Loucy (cell line): Measurements from ENCODE around the gene GLUD1.
"Not testable (repeated sequence)": the region's sequence is repeated elsewhere in the genome, so short reads cannot be mapped to it uniquely, and the experiment has no call there.

Experiments used
- H2AFZ ChIP-seq: fragments of 200-600 bp; sonication (generic); 2 replicates; pipeline ENCODE4 v1.6.0; 2016; ENCODE audit warnings: antibody characterized with exemption, mild to moderate bottlenecking, low read length, moderate library complexity
- H3F3A ChIP-seq: fragments of 200-600 bp; 2 replicates; pipeline ENCODE4 v1.6.0; 2016; ENCODE audit warnings: antibody characterized with exemption, low read depth, mild to moderate bottlenecking
- H3K27me3 ChIP-seq: fragments of 200-600 bp; sonication (generic); 2 replicates; pipeline ENCODE4 v1.6.1; 2014; ENCODE audit warnings: low read length, mild to moderate bottlenecking; ENCODE audit not compliant: insufficient read depth, poor library complexity, severe bottlenecking
- H3K36me3 ChIP-seq: fragments of 200-600 bp; sonication (generic); 2 replicates; pipeline ENCODE4 v1.6.1; 2016; ENCODE audit warnings: low read length; ENCODE audit not compliant: insufficient read depth
- H3K4me1 ChIP-seq: fragments of 200-600 bp; sonication (generic); 2 replicates; pipeline ENCODE4 v1.5.1; 2014; ENCODE audit warnings: low read length, mild to moderate bottlenecking; ENCODE audit not compliant: insufficient read depth, poor library complexity, severe bottlenecking
- H3K4me2 ChIP-seq: fragments of 200-600 bp; sonication (generic); 2 replicates; pipeline ENCODE4 v1.6.0; 2014; ENCODE audit warnings: antibody characterized with exemption, low read length, low read depth, mild to moderate bottlenecking; ENCODE audit not compliant: poor library complexity, severe bottlenecking
- H3K4me3 ChIP-seq: fragments of 200-600 bp; sonication (generic); 2 replicates; pipeline ENCODE4 v1.5.1; 2014; ENCODE audit warnings: low read length, mild to moderate bottlenecking, mixed read lengths; ENCODE audit not compliant: poor library complexity, severe bottlenecking
- H3K79me2 ChIP-seq: fragments of 200-600 bp; sonication (generic); 2 replicates; pipeline ENCODE4 v1.6.1; 2014; ENCODE audit warnings: low read length; ENCODE audit not compliant: insufficient read depth
- H3K9ac ChIP-seq: fragments of 200-600 bp; sonication (generic); 2 replicates; pipeline ENCODE4 v1.6.0; 2014; ENCODE audit warnings: mild to moderate bottlenecking, low read depth, low read length, moderate library complexity; ENCODE audit not compliant: poor library complexity, severe bottlenecking
- H3K9me2 ChIP-seq: fragments of 200-600 bp; sonication (generic); replicated peaks from 2 replicates; pipeline ENCODE4 v1.6.1; 2016; ENCODE audit warnings: low read depth, low read length, mixed read lengths
- H3K9me3 ChIP-seq: fragments of 200-600 bp; sonication (generic); 2 replicates; pipeline ENCODE4 v1.6.1; 2014; ENCODE audit warnings: mild to moderate bottlenecking, antibody characterized with exemption, low read length, low read depth; ENCODE audit not compliant: insufficient read depth
- H4K20me1 ChIP-seq: fragments of 200-600 bp; sonication (generic); 2 replicates; pipeline ENCODE4 v1.6.0; 2014; ENCODE audit warnings: antibody characterized with exemption, low read length, mild to moderate bottlenecking; ENCODE audit not compliant: insufficient read depth, poor library complexity, severe bottlenecking
- EZH2phosphoT487 ChIP-seq: fragments of 200-600 bp; IDR thresholded peaks from 2 replicates; pipeline ENCODE4 v1.6.1; 2018; ENCODE audit warnings: antibody characterized with exemption, mild to moderate bottlenecking, moderate library complexity, borderline replicate concordance
- TF ChIP-seq, protein P1 (sequence below): fragments of 200-600 bp; sonication (generic); conservative IDR thresholded peaks from 2 replicates; pipeline ENCODE4 v1.5.1; 2014; ENCODE audit warnings: mild to moderate bottlenecking, antibody characterized with exemption, low read length

The GLUD1 gene

DNA sequence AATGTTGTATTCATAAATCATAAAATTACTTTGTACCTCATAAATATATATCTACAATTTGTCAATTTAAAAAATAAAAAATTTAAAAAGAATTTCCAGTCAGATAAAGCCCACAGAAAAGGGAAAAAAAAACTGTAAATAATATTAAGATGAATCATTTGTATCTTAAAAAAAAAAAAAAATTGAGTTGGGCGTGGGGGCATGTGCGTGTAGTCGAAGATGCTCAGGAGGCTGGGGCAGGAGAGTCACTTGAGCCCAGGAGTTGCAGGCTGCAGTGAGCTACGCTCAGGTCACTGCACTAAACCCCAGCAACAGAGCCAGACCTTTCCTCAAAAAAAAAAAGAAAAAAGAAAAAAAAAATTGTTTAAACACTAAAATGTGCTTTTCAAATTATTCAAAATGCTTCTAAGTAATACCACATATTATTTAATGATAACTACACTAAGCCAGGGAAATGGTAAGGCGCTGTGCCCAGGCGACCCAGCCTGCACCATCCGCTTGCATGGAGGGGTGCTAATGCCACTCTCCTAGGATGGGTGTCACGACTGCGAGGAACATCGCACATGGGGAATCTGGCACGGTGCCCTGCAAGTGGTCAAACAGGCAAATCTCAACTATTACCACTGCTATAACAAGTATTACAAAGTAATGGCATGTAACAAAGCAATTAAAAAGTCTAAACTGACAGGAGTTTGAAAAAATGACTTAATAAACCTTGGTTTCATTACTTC lies 15.4 kb downstream of the GLUD1 start:
- H3F3A ChIP-seq, result no peaks in the 10 kb centered on the region
- H3K4me2 ChIP-seq, result no peak overlapping the region
- H3K27me3 ChIP-seq, result no peaks in the 10 kb centered on the region
- peaks cover 37% of the 10 kb centered on the region; the same call in 1 of the 2 replicates for H3K79me2 ChIP-seq
- no peak overlapping the region for H2AFZ ChIP-seq
- peaks cover 16% of the 10 kb centered on the region; the same call in 1 of the 2 replicates for H3K36me3 ChIP-seq
- peaks cover 15% of the 10 kb centered on the region for H4K20me1 ChIP-seq
- TF ChIP-seq, protein P1, sequence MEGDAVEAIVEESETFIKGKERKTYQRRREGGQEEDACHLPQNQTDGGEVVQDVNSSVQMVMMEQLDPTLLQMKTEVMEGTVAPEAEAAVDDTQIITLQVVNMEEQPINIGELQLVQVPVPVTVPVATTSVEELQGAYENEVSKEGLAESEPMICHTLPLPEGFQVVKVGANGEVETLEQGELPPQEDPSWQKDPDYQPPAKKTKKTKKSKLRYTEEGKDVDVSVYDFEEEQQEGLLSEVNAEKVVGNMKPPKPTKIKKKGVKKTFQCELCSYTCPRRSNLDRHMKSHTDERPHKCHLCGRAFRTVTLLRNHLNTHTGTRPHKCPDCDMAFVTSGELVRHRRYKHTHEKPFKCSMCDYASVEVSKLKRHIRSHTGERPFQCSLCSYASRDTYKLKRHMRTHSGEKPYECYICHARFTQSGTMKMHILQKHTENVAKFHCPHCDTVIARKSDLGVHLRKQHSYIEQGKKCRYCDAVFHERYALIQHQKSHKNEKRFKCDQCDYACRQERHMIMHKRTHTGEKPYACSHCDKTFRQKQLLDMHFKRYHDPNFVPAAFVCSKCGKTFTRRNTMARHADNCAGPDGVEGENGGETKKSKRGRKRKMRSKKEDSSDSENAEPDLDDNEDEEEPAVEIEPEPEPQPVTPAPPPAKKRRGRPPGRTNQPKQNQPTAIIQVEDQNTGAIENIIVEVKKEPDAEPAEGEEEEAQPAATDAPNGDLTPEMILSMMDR, result no peak
- TF ChIP-seq EZH2phosphoT487, result no peak
- H3K9me2 ChIP-seq, result no peaks in the 10 kb centered on the region
- no peaks in the 10 kb centered on the region for H3K9me3 ChIP-seq
- H3K4me3 ChIP-seq, result no peak overlapping the region
- H3K9ac ChIP-seq, result no peak overlapping the region
- H3K4me1 ChIP-seq, result peaks cover 2% of the 10 kb centered on the region

- H3K9me3 ChIP-seq, H3K4me3 ChIP-seq, H3K4me1 ChIP-seq, H4K20me1 ChIP-seq, H3K9me2 ChIP-seq, H3F3A ChIP-seq, H3K4me2 ChIP-seq, H3K27me3 ChIP-seq, H3K9ac ChIP-seq, H2AFZ ChIP-seq: not testable (repeated sequence)
- H3K79me2 ChIP-seq, result peaks cover 19% of the 10 kb centered on the region; the same call in 1 of the 2 replicates
- peaks cover 42% of the 10 kb centered on the region; the same call in 1 of the 2 replicates for H3K36me3 ChIP-seq
Observed at GRCh38 chr10:87076421-87076820, 18.2 kb downstream of the GLUD1 start.

GRCh38 chr10:87072449-87072848 lies 22.2 kb downstream of the GLUD1 start:
- H3K9ac ChIP-seq, result no peak overlapping the region
- no peaks in the 10 kb centered on the region for H3K9me3 ChIP-seq
- H3K9me2 ChIP-seq, result no peaks in the 10 kb centered on the region
- H2AFZ ChIP-seq, result no peak overlapping the region
- no peak overlapping the region for H3K4me3 ChIP-seq
- no peaks in the 10 kb centered on the region for H4K20me1 ChIP-seq
- no peak for TF ChIP-seq EZH2phosphoT487
- TF ChIP-seq, protein P1, result no peak
- H3K79me2 ChIP-seq, result peaks cover 1% of the 10 kb centered on the region; the same call in 1 of the 2 replicates
- H3F3A ChIP-seq, result no peaks in the 10 kb centered on the region
- H3K27me3 ChIP-seq, result no peaks in the 10 kb centered on the region
- H3K4me2 ChIP-seq, result no peak overlapping the region
- peaks cover 68% of the 10 kb centered on the region; the same call in 1 of the 2 replicates for H3K36me3 ChIP-seq
- H3K4me1 ChIP-seq, result no peaks in the 10 kb centered on the region

- Histone ChIP-seq H3K4me2 (no peak overlapping the region), H3K9ac (no peak overlapping the region), H3K9me3 (no peaks in the 10 kb centered on the region), H3K4me1 (no peaks in the 10 kb centered on the region), H3K36me3 (peaks cover 83% of the 10 kb centered on the region; the same call in 1 of the 2 replicates), H3K4me3 (no peak overlapping the region), H4K20me1 (no peaks in the 10 kb centered on the region), H3K9me2 (no peaks in the 10 kb centered on the region), H3K27me3 (no peaks in the 10 kb centered on the region), H3K79me2 (no peaks in the 10 kb centered on the region), H3F3A (no peaks in the 10 kb centered on the region), H2AFZ (no peak overlapping the region)
- no peak for TF ChIP-seq EZH2phosphoT487
- TF ChIP-seq, protein P1, result no peak
Observed at GRCh38 chr10:87068281-87068680, 26.4 kb downstream of the GLUD1 start.
